Astrocyte (in vitro differentiated cells and primary cell): ENCODE results near the gene TRUB2. TPM values are rescaled to one million over a fixed set of nuclear protein-coding genes. Genes with fewer than 3 reads are reported as not detected.

Experiments used
- DNase-seq: peaks from one replicate; pipeline ENCODE4 v3.0.0-alpha.2; 2010; ENCODE audit warnings: low read depth
- FAIRE-seq: peaks from 2 replicates; lab custom pipeline; 2011; peaks lifted over from hg19 to GRCh38; lab: Jason Lieb, UNC
- H2AFZ ChIP-seq: 2 replicates; pipeline ENCODE4 v1.6.0; 2012; ENCODE audit warnings: low read depth, low read length, inconsistent platforms
- H3K27ac ChIP-seq: 2 replicates; pipeline ENCODE4 v1.5.1; 2011; ENCODE audit warnings: low read depth, low read length, inconsistent platforms
- H3K27me3 ChIP-seq: 2 replicates; pipeline ENCODE4 v1.6.0; 2011; ENCODE audit warnings: low read length, inconsistent platforms; ENCODE audit not compliant: insufficient read depth
- H3K36me3 ChIP-seq: 2 replicates; pipeline ENCODE4 v1.5.1; 2011; ENCODE audit warnings: low read length, inconsistent platforms; ENCODE audit not compliant: insufficient read depth
- H3K4me1 ChIP-seq: 2 replicates; pipeline ENCODE4 v1.5.1; 2011; ENCODE audit warnings: low read length, inconsistent platforms; ENCODE audit not compliant: insufficient read depth
- H3K4me2 ChIP-seq: 2 replicates; pipeline ENCODE4 v1.6.0; 2012; ENCODE audit warnings: low read length, inconsistent platforms
- H3K4me3 ChIP-seq: 2 replicates; pipeline ENCODE4 v1.5.1; 2011; ENCODE audit warnings: low read depth, mild to moderate bottlenecking, low read length, inconsistent platforms; ENCODE audit not compliant: insufficient read depth
- H3K79me2 ChIP-seq: 2 replicates; pipeline ENCODE4 v1.6.0; 2012; ENCODE audit warnings: mild to moderate bottlenecking, low read length, inconsistent platforms; ENCODE audit not compliant: insufficient read depth
- H3K9ac ChIP-seq: 2 replicates; pipeline ENCODE4 v1.6.0; 2012; ENCODE audit warnings: mild to moderate bottlenecking, low read length, inconsistent platforms
- H3K9me3 ChIP-seq: 2 replicates; pipeline ENCODE4 v1.5.1; 2012; ENCODE audit warnings: low read depth, mild to moderate bottlenecking, low read length, inconsistent platforms; ENCODE audit not compliant: insufficient read depth
- H4K20me1 ChIP-seq: 2 replicates; pipeline ENCODE4 v1.6.0; 2012; ENCODE audit warnings: low read length, inconsistent platforms; ENCODE audit not compliant: insufficient read depth
- H3K27ac Mint-ChIP-seq: one replicate; pipeline ENCODE4 v1.8.0; 2021; ENCODE audit warnings: mild to moderate bottlenecking, mixed read lengths; ENCODE audit not compliant: unreplicated experiment
- H3K27me3 Mint-ChIP-seq: one replicate; pipeline ENCODE4 v1.8.0; 2021; ENCODE audit warnings: low read depth, mixed read lengths; ENCODE audit not compliant: unreplicated experiment
- H3K36me3 Mint-ChIP-seq: one replicate; pipeline ENCODE4 v1.8.0; 2021; ENCODE audit warnings: low read depth, mixed read lengths; ENCODE audit not compliant: unreplicated experiment
- H3K4me1 Mint-ChIP-seq: one replicate; pipeline ENCODE4 v1.8.0; 2021; ENCODE audit warnings: low read depth, mixed read lengths; ENCODE audit not compliant: unreplicated experiment
- H3K4me3 Mint-ChIP-seq: one replicate; pipeline ENCODE4 v1.8.0; 2021; ENCODE audit warnings: mild to moderate bottlenecking, moderate library complexity, mixed read lengths; ENCODE audit not compliant: unreplicated experiment
- H3K9me3 Mint-ChIP-seq: one replicate; pipeline ENCODE4 v1.8.0; 2021; ENCODE audit warnings: mild to moderate bottlenecking, mixed read lengths; ENCODE audit not compliant: unreplicated experiment
- CTCF ChIP-seq: IDR thresholded peaks from 2 replicates; pipeline ENCODE4 v1.5.1; 2011; ENCODE audit warnings: low read depth, mild to moderate bottlenecking, inconsistent platforms, low read length, moderate library complexity; ENCODE audit not compliant: insufficient read depth
- EZH2 ChIP-seq: IDR thresholded peaks from 2 replicates; pipeline ENCODE4 v1.6.1; 2012; ENCODE audit warnings: mild to moderate bottlenecking, low read length, inconsistent platforms; ENCODE audit not compliant: insufficient read depth
- total RNA-seq: library from RNA; stranded (reverse); gene quantifications from 2 replicates; pipeline ENCODE4 v1.2.1, GENCODE V29; 2021

Gene TRUB2
- total RNA-seq, 1 donor from 2014 or later: 26.6 TPM

GRCh38 chr9:128297221-128297773 lies 24.9 kb downstream of the TRUB2 start:
- no peaks in the 10 kb centered on the region for H3K27me3 Mint-ChIP-seq
- Histone ChIP-seq H2AFZ (no peak overlapping the region), H3K36me3 (no peaks in the 10 kb centered on the region), H3K9me3 (no peaks in the 10 kb centered on the region), H3K4me3 (no peak overlapping the region), H3K4me1 (peaks cover 8% of the 10 kb centered on the region), H3K79me2 (no peaks in the 10 kb centered on the region), H3K27me3 (no peaks in the 10 kb centered on the region), H3K9ac (no peak overlapping the region), H4K20me1 (no peaks in the 10 kb centered on the region), H3K27ac (no peak overlapping the region), H3K4me2 (no peak overlapping the region)
- no peak overlapping the region for H3K4me3 Mint-ChIP-seq
- no peak for TF ChIP-seq EZH2
- TF ChIP-seq CTCF: no peak
- H3K36me3 Mint-ChIP-seq: peaks cover 4% of the 10 kb centered on the region
- H3K27ac Mint-ChIP-seq: no peak overlapping the region
- H3K9me3 Mint-ChIP-seq: no peaks in the 10 kb centered on the region
- DNase-seq (no peak), FAIRE-seq (no peak)
- peaks cover 3% of the 10 kb centered on the region for H3K4me1 Mint-ChIP-seq

- Histone ChIP-seq H3K4me2 (no peak overlapping the region), H3K9ac (no peak overlapping the region), H3K27me3 (no peaks in the 10 kb centered on the region), H4K20me1 (no peaks in the 10 kb centered on the region), H3K36me3 (no peaks in the 10 kb centered on the region), H3K79me2 (no peaks in the 10 kb centered on the region), H3K27ac (no peak overlapping the region), H3K9me3 (no peaks in the 10 kb centered on the region), H2AFZ (no peak overlapping the region), H3K4me3 (no peak overlapping the region), H3K4me1 (peaks cover 8% of the 10 kb centered on the region)
- H3K27ac Mint-ChIP-seq: no peak overlapping the region
- peaks cover 4% of the 10 kb centered on the region for H3K36me3 Mint-ChIP-seq
- DNase-seq: no peak
- no peaks in the 10 kb centered on the region for H3K27me3 Mint-ChIP-seq
- H3K4me3 Mint-ChIP-seq: no peak overlapping the region
- TF ChIP-seq CTCF: no peak
- TF ChIP-seq EZH2: no peak
- no peak for FAIRE-seq
- H3K4me1 Mint-ChIP-seq: peaks cover 3% of the 10 kb centered on the region
- H3K9me3 Mint-ChIP-seq: no peaks in the 10 kb centered on the region
These were observed 25.7 kb downstream of the TRUB2 start for GRCh38 chr9:128296340-128297220.

GRCh38 chr9:128294142-128294541 lies 28.1 kb downstream of the TRUB2 start:
- peaks cover 4% of the 10 kb centered on the region for H3K36me3 Mint-ChIP-seq
- Histone ChIP-seq H3K4me3 (no peak overlapping the region), H3K4me2 (no peak overlapping the region), H3K27ac (no peak overlapping the region), H3K9ac (no peak overlapping the region), H3K36me3 (no peaks in the 10 kb centered on the region), H3K79me2 (no peaks in the 10 kb centered on the region), H3K9me3 (no peaks in the 10 kb centered on the region), H4K20me1 (no peaks in the 10 kb centered on the region), H3K27me3 (no peaks in the 10 kb centered on the region), H2AFZ (no peak overlapping the region), H3K4me1 (peaks cover 8% of the 10 kb centered on the region)
- DNase-seq (no peak), FAIRE-seq (no peak)
- H3K9me3 Mint-ChIP-seq: no peaks in the 10 kb centered on the region
- H3K27me3 Mint-ChIP-seq: no peaks in the 10 kb centered on the region
- TF ChIP-seq EZH2: no peak
- TF ChIP-seq CTCF: no peak
- H3K4me3 Mint-ChIP-seq: no peak overlapping the region
- H3K4me1 Mint-ChIP-seq: peaks cover 3% of the 10 kb centered on the region
- peak overlapping the region; percentile 12 for H3K27ac Mint-ChIP-seq
